ENCODE data around the gene DOCK10. TPM values are rescaled to one million over a fixed set of nuclear protein-coding genes. Genes with fewer than 3 reads are reported as not detected.

DOCK10 gene
- polyA plus RNA-seq, 3 donors, result 10.8 to 13.7 (median 10.8) TPM

DNA sequence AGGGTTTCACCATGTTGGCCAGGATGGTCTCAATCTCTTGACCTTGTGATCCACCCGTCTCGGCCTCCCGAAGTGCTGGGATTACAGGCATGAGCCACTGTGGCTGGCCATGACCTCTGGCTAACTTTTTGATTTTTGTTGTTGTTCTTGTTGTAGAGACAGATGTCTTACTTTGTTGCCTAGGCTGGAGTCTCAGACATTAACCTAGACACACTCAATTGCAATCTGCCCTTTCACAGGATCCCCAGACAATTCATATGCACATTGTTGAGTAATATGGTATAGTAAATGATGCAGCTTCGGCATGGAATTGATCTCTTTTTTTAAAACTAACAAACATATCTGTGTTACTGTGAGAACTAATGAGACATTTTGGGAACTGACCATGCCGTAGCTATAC, 195.6 kb downstream of the DOCK10 start:
- DNase-seq (ENCODE audit: low read depth in 3 of 3, low spot score in 2 of 3), result no peak

DNA sequence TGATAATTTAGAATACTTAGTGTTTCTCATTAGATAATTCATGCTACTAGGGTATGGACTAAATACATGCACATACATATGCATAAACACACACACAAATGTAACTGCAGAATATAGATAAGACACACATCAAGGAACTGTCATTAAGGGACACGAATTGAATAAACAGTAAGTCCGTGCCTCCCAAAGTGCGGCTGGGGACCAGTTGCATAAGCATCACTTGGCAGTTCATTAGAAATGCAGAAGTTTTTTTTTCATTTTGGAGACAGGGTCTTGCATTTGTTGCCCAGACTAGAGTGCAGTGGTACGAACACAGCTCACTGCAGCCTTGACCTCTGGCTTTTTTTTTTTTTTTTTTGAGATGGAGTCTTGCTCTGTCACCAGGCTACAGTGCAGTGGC, 196.1 kb downstream of the DOCK10 start:
- no peak for DNase-seq (ENCODE audit: low read depth in 3 of 3, low spot score in 2 of 3)

DNA sequence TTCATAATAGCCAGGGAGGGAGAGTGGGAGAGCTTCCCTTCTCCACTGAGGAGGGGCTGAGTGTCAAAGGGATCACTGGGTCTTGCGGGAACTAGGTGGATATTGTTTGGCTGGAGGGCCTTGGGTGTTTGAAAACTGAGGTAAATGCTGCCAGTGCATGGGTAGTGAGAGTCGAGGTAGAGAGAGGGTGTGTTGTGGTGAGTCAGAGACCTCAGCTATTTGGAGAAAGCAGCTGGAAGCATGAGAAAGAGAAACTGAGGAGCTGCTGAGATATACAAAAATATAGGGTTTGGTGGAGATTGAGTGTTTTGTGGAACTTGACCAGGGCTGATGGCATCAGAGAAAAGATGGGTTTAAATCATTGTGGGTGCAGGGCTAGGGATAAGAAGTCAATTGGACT, 199.1 kb downstream of the DOCK10 start:
- DNase-seq (ENCODE audit: low read depth in 3 of 3, low spot score in 2 of 3), result no peak

DNA sequence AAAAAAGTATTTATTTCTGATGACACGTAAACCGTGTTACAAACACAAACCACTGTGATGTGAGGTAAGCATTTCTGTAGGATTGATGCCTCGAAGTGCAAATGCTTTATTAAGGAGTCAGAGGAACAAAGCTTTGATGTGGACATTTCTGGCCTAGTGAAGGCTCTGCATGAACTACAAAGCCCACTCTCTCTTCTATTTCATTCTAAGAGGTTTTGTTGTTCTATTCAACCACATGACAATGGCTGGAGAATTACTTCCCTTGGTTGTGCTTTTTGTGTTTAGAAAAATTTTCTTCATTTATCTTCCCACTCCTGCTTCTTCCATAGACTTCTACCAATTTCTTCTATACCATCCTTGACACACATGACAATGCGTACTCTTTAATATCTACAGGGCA, 200.4 kb downstream of the DOCK10 start:
- DNase-seq (ENCODE audit: low read depth in 3 of 3, low spot score in 2 of 3), result no peak

DNA sequence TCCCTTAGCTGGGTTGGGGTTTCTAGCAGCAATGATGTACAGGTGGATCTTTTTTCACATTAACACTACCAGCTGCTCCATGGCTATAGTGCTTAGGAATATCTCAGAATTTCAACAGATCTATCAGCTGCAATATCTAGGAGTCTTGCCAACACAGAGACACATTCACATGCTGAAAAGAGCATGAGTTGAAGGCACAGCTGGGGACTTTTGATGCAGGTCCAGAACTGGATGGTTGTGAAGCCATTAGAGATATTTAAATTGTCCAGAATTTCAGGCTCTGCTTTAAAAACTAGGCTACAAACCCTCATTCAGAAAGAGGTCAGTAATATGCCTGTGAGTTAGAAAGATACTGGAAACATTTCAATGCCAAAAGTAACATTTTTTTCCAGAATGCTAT, 203.9 kb downstream of the DOCK10 start:
- DNase-seq (ENCODE audit: low read depth in 3 of 3, low spot score in 2 of 3), result no peak

DNA sequence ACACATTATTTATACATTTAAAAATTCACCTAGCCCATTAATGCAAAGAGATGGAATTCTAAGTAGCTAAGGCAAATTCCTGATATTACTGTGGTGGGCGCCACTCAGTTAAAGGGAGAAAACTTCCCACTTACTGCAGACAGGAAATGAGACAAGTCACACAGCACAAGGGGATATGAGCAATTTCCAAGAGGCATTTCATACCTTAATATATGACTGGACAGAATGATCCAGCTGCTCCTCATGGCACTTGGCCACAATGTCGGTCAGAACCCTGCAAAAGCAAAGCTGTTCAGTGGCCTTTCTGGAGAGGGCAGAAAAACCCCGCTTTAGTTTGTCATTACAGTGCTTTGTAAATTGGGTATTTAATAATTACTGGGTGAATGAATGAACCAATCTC, 204.7 kb downstream of the DOCK10 start:
- no peak for DNase-seq (ENCODE audit: low read depth in 3 of 3, low spot score in 2 of 3)

DNA sequence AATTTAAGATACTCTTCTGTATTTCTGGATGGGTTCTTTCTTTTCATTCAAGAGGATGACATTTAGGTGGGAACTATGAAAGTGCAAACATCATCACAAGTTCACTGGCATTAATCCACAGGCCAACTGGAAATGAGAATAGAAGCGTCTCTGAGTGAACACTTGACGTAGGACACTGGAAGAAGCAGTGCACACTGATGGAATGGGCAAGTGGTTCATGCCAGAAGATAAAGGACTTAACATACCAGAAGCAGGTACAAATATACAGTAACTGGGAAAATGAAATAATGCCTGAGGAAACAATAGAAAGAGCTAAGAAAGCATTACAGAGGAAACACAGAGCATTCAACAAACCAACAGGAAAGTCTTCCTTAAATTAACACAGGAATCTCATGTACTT, 205.2 kb downstream of the DOCK10 start:
- DNase-seq (ENCODE audit: low read depth in 3 of 3, low spot score in 2 of 3), result no peak

DNA sequence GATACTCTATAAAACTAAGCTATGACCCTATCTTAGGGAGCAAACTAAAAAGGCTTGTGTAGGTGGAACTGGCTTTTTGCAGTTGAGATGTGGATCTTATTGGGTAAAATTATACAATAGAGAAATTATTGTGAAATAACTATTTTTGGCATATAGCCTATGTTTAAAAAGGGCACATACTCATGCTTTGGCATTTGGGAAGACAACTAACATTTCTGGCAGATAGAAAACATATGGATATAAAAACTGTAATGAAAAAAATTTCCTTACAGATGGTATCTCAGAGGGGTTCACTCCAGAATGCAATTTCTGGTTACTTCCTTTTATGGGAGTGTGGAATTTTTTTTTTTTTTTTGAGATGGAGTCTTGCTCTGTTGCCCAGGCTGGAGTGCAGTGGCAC, 206.0 kb downstream of the DOCK10 start:
- DNase-seq (ENCODE audit: low read depth in 3 of 3, low spot score in 2 of 3), result no peak

DNA sequence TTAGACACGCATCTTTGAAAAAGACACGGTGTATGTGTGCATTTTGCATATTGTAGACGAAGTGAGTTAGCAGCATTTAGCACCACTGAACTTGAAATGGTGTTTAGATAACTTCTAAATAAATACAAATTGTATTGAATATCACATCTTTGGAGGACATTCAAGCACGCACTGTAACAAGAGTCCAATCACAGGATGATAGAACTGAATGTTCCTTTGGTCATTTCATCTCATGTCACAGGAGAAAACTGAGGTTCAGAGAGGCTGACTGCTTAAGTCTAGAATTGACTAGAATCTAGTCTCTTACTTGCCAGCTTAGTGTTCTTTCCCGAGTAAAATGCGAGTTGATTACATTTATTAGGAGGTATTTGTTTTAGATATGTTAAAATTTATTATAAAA, 206.9 kb downstream of the DOCK10 start:
- no peak for DNase-seq (ENCODE audit: low read depth in 3 of 3, low spot score in 2 of 3)

DNA sequence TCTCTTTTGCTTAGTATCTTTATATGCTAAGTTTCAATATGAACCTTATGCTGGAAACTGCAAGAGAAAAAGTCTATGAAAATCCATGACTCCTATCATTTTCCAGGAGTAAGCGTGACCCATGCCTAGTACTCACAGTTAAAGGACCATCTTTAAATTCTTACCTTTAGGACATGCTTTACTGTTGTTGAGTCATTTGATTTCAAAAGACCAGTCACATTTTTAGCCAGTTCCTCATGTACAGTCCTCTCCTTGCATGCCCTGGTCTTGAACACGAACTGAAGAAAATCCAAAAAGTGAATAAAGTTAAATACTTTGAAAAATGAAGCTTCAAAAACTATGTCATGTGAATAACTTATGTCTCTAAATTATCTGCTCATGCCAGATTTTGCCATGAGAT, 208.3 kb downstream of the DOCK10 start:
- no peak for DNase-seq (ENCODE audit: low read depth in 3 of 3, low spot score in 2 of 3)

DNA sequence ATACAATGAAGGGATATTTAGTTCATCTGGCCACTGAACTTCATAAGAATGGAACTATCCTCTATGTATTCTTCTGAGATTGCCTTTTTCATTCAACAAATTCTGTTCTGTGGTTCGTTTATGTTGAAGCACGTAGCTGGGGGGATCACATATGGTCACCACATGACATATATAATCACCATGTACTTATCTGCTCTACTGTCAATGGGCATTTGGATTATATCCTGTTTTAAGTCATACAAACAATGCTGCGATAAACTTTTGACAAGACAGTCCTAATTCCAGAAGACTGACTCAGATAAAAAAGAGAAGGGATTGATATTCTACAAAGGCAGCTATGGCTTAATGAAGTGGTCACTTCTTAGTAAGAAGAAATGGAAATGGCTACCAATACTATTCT, 210.1 kb downstream of the DOCK10 start:
- DNase-seq (ENCODE audit: low read depth in 3 of 3, low spot score in 2 of 3), result no peak

DNA sequence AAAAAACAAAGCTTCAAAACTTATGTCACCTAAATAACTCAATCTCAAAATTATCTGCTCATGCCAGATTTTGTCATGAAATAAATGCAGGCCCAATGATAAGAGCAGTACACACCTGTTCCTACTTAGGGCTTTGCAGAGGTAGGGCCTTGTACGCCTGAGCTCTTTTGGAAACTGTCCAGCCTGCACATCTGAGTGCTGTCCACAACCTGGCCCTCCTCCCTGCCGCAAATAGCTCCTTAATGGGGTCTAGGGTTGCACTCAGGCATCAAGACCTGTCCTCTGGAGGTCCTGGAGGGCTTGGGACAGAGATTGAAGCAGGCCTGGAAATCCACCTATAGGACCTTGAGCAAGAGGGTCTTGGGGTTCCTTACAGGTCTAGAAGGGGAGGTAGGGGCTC, 210.7 kb downstream of the DOCK10 start:
- no peak for DNase-seq (ENCODE audit: low read depth in 3 of 3, low spot score in 2 of 3)

DNA sequence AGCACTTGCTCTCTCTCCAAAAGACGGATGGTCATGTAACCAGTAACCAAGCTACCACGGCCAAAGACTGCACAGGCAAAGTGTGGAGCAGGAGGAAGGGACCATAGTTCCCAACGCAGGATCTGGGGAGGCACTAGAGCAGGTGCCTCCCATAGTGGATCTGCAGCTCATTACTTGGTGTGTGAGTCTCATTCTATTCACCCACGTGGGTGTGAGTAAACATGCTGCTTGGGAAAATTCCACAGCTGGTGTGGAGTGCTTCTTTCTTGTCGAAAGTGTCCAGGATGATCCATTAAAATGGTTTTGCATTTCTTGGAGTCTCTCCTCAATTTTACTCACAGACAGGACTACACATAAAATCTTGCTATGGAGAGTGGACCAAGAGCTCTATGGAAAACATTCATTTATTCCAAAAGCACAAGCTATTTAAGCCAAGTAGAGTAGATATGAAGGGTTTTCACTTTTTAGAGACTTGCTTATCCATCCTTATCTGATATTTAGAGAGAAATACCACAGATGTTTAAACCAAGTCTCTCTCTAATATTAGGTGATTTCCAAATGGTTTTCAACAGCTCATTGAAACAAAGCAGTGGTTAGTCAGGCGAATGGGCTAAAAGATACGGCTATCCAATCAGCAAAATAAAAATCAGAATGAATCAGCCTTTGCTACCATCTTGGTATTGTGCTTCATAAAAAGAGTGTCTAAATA, 221.8 kb downstream of the DOCK10 start:
- no peak for DNase-seq (ENCODE audit: low read depth in 3 of 3, low spot score in 2 of 3)

DNA sequence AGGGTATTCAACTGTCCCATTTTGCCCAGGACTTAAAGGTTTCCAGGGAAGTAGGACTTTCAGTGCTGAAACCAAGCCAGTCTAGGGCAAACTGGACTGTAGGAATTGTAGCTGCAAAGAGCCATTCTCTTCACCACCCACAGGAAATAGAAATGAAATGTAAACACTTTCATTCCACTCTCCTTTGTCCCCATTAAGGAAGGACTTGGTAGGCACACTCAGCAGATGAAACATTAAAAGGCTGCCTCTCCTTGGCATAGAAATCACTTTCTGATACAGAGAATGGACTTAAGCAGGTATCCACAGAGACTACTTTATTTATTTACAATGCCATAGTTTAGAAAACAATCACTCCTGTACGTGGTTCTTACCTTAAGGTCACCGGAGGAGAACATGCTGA, 223.2 kb downstream of the DOCK10 start:
- no peak for DNase-seq (ENCODE audit: low read depth in 3 of 3, low spot score in 2 of 3)

DNA sequence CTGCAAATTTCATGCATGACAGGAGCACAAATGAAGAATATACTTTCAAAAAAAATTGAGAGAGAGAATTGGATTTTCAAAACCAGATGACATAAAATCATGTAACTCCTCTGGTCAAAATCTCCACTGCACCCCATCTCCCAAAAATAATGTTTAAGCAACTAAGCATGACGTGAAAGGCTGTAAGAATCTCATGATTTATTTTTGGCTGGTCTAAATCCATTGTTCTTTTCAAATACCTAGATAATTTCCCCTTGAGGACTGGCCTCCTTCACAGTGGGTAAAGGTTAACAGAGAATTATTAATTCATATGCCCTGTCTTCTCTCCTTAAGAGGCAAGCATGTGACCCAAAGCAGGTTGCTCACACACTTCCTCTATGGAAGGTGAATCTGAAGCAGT, 224.6 kb downstream of the DOCK10 start:
- no peak for DNase-seq (ENCODE audit: low read depth in 3 of 3, low spot score in 2 of 3)

DNA sequence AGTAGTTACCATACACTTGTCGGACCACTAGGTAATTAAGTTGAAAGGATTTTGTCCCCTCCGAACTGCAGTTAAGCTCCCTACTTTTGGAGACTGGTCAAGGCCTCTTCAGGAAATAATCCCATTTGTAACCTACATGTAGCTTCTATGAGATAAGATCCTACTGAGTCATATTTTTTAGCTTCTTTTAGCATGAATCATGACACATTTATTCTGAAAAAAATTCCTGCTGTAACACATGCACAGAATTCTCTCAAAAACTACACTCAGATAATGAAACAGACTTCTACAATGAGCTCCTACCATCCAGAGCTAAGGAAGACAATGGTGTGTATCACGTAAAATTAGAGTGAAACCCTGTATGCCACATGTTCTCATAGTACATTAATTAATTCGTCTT, 225.5 kb downstream of the DOCK10 start:
- no peak for DNase-seq (ENCODE audit: low read depth in 3 of 3, low spot score in 2 of 3)

DNA sequence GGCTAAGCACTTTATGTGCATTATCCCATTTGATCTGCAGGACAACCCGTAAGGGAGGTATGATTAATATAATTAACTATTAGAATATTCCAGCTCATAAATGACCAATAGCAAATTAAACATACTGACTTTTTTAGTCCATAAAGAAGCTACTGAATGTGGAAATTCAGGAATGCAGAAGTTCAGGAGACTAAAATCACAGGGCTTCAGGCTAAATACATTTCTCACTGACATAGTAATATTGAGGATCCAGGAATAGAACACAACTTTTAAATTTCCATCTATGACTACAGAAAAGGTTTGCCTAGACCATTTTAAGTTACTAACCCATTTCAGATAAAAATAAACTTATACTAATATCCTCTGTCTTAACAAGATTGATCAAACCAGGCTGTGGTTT, 228.7 kb downstream of the DOCK10 start:
- no peak for DNase-seq (ENCODE audit: low read depth in 3 of 3, low spot score in 2 of 3)

DNA sequence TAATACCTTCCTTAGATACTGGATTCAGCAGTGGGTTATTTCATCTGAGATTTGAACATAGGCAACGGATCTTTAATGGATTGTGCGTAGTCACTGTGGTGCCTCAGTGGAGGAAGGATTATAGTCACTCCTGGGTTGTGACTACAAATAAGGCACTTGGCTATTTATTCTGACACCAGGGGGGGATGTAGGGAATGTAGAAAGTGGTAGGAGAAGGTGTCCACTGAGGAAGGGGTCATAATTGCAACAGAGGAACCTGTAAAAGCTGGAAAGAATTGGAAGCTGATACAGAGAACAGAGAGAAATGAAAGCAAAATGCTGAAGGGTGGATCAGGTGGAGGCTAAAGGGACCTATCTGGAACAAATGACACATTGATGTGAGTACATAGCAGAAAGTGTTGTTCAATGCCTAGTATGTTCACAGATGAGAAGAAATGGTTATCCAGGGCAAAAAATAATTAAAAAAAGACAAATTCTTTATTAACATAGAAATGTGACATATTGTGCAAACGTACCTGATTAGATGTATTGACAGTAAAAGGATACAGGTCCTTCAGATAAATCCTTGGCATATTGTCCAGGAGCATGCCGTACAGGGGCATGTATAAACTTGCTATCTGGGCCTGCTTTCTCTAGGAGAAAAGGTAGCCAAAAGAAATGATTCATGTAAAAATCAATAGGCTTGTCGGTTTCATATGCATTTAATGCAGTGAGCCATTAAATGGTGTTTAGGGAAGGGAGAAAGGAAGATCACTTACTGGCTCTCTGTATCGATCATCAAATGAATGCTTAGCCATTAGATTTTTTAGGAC, 234.9 kb downstream of the DOCK10 start:
- no peak for DNase-seq (ENCODE audit: low read depth in 3 of 3, low spot score in 2 of 3)

DNA sequence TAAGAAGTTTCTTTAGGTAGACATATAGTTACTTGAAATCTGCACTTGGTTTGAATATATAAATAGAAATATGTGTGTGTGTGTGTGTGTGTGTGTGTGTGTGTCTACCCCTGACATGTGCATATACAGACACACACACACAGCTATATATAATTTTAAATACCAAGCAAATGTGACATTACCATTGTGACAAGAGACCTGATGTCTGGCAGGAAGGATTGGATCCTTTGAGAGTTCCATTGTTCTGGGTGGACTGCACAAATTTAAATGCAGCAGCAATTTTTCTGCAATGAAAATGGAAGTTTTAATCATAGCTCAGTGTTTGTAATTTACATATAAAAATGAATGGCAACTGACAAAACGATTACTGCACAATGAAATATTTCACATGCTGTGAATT, 238.3 kb downstream of the DOCK10 start:
- no peak for DNase-seq (ENCODE audit: low read depth in 3 of 3, low spot score in 2 of 3)

DNA sequence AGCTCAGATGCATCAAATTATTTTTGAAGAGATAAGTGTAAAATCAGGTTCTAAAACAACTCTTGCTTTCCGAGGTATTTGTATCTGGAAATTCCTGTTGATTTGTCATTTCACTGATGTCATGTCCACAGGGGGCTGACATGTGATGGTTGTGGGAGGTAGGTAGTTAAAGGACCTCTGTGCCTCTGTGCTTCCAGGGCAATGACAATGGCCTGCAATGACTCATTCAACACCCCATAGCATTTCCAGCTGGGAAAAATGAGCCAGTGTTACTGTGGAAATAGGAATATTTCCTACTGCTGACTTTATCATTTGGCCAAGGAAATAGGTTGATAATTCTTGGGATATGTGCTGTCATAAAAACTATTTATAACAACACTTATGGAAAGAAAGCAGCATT, 239.9 kb downstream of the DOCK10 start:
- no peak for DNase-seq (ENCODE audit: low read depth in 3 of 3, low spot score in 2 of 3)

DNA sequence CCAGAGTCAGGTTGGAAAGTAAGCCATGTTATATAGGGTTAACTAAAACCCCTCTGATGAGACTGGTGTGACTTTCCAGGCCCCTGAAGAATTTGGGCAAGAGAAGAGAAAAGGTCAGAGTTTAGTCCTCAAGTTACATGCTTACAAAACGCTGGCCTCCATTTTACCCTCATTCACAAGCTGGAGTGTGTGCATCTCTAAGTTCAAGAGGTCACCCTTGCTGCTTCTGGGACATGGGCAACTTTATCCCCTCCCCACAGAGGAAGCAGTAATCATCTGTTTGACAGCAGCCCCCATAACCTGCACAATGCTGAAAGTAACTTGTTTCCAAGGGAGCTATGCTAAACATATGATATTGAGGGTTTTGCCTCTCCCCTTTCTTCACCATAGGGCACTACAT, 240.9 kb downstream of the DOCK10 start:
- no peak for DNase-seq (ENCODE audit: low read depth in 3 of 3, low spot score in 2 of 3)

DNA sequence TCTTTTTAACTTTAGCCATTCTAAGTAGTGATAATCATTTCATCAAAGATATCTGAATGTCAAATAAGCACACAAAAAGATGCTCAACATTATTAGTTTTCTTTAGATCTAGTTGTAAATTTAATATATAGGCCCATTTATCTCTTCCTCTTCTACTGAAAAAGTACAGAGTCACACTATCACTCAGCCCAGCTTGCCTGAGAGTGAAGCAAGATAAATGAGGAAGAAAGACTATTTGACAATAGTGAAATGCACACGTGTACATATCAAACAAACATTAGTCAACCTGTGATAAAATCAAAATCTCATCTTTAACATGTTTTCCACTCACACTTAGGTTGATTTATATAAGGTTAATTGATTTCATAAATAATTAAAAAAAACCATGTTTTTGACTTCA, 242.6 kb downstream of the DOCK10 start:
- no peak for DNase-seq (ENCODE audit: low read depth in 3 of 3, low spot score in 2 of 3)
